GM12878 (cell line): ENCODE measurements around the gene MRC2. TPM values are rescaled to one million over a fixed set of nuclear protein-coding genes. Genes with fewer than 3 reads are reported as not detected.

Experiments used
- ATAC-seq: fragments of 200-7000 bp; cut with Tn5 transposase; 3 replicates; pipeline ENCODE4 v1.9.1; 2020; ENCODE audit warnings: mild to moderate bottlenecking, moderate library complexity
- BruUV-seq: library from RNA; stranded (reverse); fragments of 400-500 nt; replicated peaks from 2 replicates; lab custom pipeline; 2021; lab: Mats Ljungman, UMichigan
- CTCF ChIA-PET: fragments of 300-600 bp; sonication (Branson Sonifier 250); formaldehyde crosslinking; extraction: SDS; loops from one replicate; lab custom pipeline; 2021; ENCODE audit warnings: inconsistent platforms; lab: Yijun Ruan, JAX
- POLR2A ChIA-PET: fragments of 350-600 bp; formaldehyde crosslinking; extraction: SDS; loops from one replicate; lab custom pipeline; 2021; ENCODE audit warnings: inconsistent platforms; lab: Charles Lee
- RAD21 ChIA-PET: fragments of 300-600 bp; sonication (Branson Sonifier 250); formaldehyde crosslinking; loops from one replicate; lab custom pipeline; 2023; ENCODE audit warnings: antibody characterized with exemption; ENCODE audit not compliant: unreplicated experiment; lab: Charles Lee
- SMC1A ChIA-PET: fragments of 300-600 bp; sonication (Branson Sonifier 250); formaldehyde crosslinking; loops from one replicate; lab custom pipeline; 2023; ENCODE audit not compliant: unreplicated experiment, uncharacterized antibody; lab: Charles Lee
- DNase-seq: peaks from one replicate; pipeline ENCODE4 v3.0.0-alpha.2; 2011; ENCODE audit warnings: low read depth, low spot score
- FAIRE-seq: peaks from 3 replicates; lab custom pipeline; 2011; peaks lifted over from hg19 to GRCh38; lab: Jason Lieb, UNC
- H2AFZ ChIP-seq: 2 replicates; pipeline ENCODE4 v1.6.0; 2011; ENCODE audit warnings: low read depth, low read length, control low read depth; ENCODE audit not compliant: control insufficient read depth
- H3K27ac ChIP-seq: 2 replicates; pipeline ENCODE4 v1.5.1; 2011; ENCODE audit warnings: control low read depth; ENCODE audit not compliant: control insufficient read depth, insufficient read depth
- H3K27me3 ChIP-seq, 2 experiments: replicated peaks in 1 of 2; 2 replicates each; pipeline versions ENCODE4 v1.6.0 to v1.6.1; 2011; ENCODE audit warnings: low read length in 1 of 2; ENCODE audit not compliant: control insufficient read depth in 2 of 2, insufficient read depth in 2 of 2
- H3K36me3 ChIP-seq, 2 experiments: 2 replicates each; pipeline ENCODE4 v1.5.1; 2011; ENCODE audit warnings: low read length in 1 of 2; ENCODE audit not compliant: control insufficient read depth in 2 of 2, insufficient read depth in 2 of 2
- H3K4me1 ChIP-seq: 2 replicates; pipeline ENCODE4 v1.6.1; 2011; ENCODE audit warnings: mild to moderate bottlenecking, low read length, moderate library complexity, mixed read lengths; ENCODE audit not compliant: control insufficient read depth, insufficient read depth
- H3K4me2 ChIP-seq: 2 replicates; pipeline ENCODE4 v1.6.0; 2011; ENCODE audit warnings: control low read depth; ENCODE audit not compliant: control insufficient read depth, insufficient read depth
- H3K4me3 ChIP-seq: fragments of 200-600 bp; sonication (generic); 2 replicates; pipeline ENCODE4 v1.5.1; 2016
- H3K79me2 ChIP-seq: 2 replicates; pipeline ENCODE4 v1.6.0; 2011; ENCODE audit warnings: low read length; ENCODE audit not compliant: control insufficient read depth, insufficient read depth
- H3K9ac ChIP-seq: 2 replicates; pipeline ENCODE4 v1.8.0; 2011; ENCODE audit warnings: low read length, control low read depth, mixed read lengths; ENCODE audit not compliant: control insufficient read depth, insufficient read depth
- H3K9me3 ChIP-seq: replicated peaks from 3 replicates; pipeline ENCODE4 v1.5.1; 2011; ENCODE audit warnings: mild to moderate bottlenecking, low read length; ENCODE audit not compliant: control insufficient read depth, insufficient read depth
- H4K20me1 ChIP-seq: 2 replicates; pipeline ENCODE4 v1.6.0; 2011; ENCODE audit not compliant: control insufficient read depth, insufficient read depth
- BHLHE40 ChIP-seq, 2 experiments: fragments of 450-650 bp in 1 of 2; IDR thresholded peaks; 2 replicates each; pipeline ENCODE4 v1.6.1; 2011 to 2017; ENCODE audit warnings: low read depth in 2 of 2, borderline replicate concordance in 1 of 2, improper control_type of control experiment in 1 of 2, low read length in 1 of 2, mild to moderate bottlenecking in 1 of 2
- CBX5 ChIP-seq: sonication (generic); IDR thresholded peaks from 2 replicates; pipeline ENCODE4 v1.6.1; 2016; ENCODE audit warnings: low read depth, moderate library complexity, mild to moderate bottlenecking, inconsistent platforms
- EZH2 ChIP-seq: IDR thresholded peaks from 2 replicates; pipeline ENCODE4 v1.6.1; 2012; ENCODE audit warnings: low read depth, mild to moderate bottlenecking, control low read depth, inconsistent platforms, low read length, borderline replicate concordance; ENCODE audit not compliant: control insufficient read depth
- HDAC2 ChIP-seq: fragments of 200-600 bp; sonication (generic); IDR thresholded peaks from 2 replicates; pipeline ENCODE4 v1.6.1; 2017
- HDAC6 ChIP-seq: fragments of 200-600 bp; sonication (generic); IDR thresholded peaks from one replicate; pipeline ENCODE4 v1.8.0; 2017; ENCODE audit warnings: antibody characterized with exemption; ENCODE audit not compliant: unreplicated experiment
- KDM1A ChIP-seq: fragments of 200-600 bp; sonication (generic); IDR thresholded peaks from 2 replicates; pipeline ENCODE4 v1.6.1; 2016; ENCODE audit warnings: borderline replicate concordance
- MTA2 ChIP-seq: fragments of 450-650 bp; IDR thresholded peaks from 2 replicates; pipeline ENCODE4 v1.6.1; 2016; ENCODE audit warnings: low read depth, mild to moderate bottlenecking, moderate library complexity
- MYC ChIP-seq: IDR thresholded peaks from 2 replicates; pipeline ENCODE4 v1.6.1; 2011; ENCODE audit warnings: mild to moderate bottlenecking, low read length, moderate library complexity, inconsistent platforms; ENCODE audit not compliant: insufficient read depth, insufficient replicate concordance, insufficient read length, severe bottlenecking
- NR2F1 ChIP-seq: fragments of 450-650 bp; conservative IDR thresholded peaks from 2 replicates; pipeline ENCODE4 v1.6.1; 2017; ENCODE audit warnings: mild to moderate bottlenecking
- RCOR1 ChIP-seq: conservative IDR thresholded peaks from 2 replicates; pipeline ENCODE4 v1.6.1; 2012; ENCODE audit warnings: low read depth, low read length, improper control_type of control experiment
- SMAD5 ChIP-seq: IDR thresholded peaks from 2 replicates; pipeline ENCODE4 v1.6.1; 2016; ENCODE audit warnings: antibody characterized with exemption, low read depth
- TAF1 ChIP-seq: IDR thresholded peaks from 2 replicates; pipeline ENCODE4 v1.6.1; 2011; ENCODE audit warnings: mild to moderate bottlenecking, low read depth, low read length, borderline replicate concordance
- TCF7 ChIP-seq: IDR thresholded peaks from 2 replicates; pipeline ENCODE4 v1.6.1; 2014; ENCODE audit warnings: antibody characterized with exemption, borderline replicate concordance
- YBX1 ChIP-seq: fragments of 450-650 bp; IDR thresholded peaks from 2 replicates; pipeline ENCODE4 v1.6.1; 2016; ENCODE audit warnings: antibody characterized with exemption
- WGBS: methylation state at CpG from one replicate; pipeline ENCODE4 v1.1.6; 2016; ENCODE audit warnings: low lambda C conversion rate; ENCODE audit not compliant: insufficient replicate concordance, insufficient coverage; ENCODE audit errors: missing lambda C conversion rate; 5-methylcytosine and 5-hydroxymethylcytosine counted together
- in situ Hi-C: fragments of 300-500 bp; cut with MboI; formaldehyde crosslinking; loops from 9 replicates; pipeline ENCODE4 v1.14.3; 2018; ENCODE audit warnings: mixed read lengths
- intact Hi-C: fragments of 100-400 bp; cut with micrococcal nuclease; formaldehyde crosslinking; loops from one replicate; pipeline ENCODE4 v1.14.2; 2022; ENCODE audit not compliant: unreplicated experiment
- polyA plus RNA-seq, 11 experiments: library from polyadenylated mRNA; depleted of rRNA in 4 of 11; unstranded in 6 of 11; stranded (reverse) in 5 of 11; fragments of >200 nt; fragmentation: Nextera tagmentation in 4 of 11; fragmentation: Illumina TruSeq in 1 of 11; extraction: Ambion mirVana in 4 of 11; extraction: Trizol in 1 of 11; gene quantifications; 1 replicate in 1 of 11; 2 replicates in 10 of 11; pipeline versions ENCODE4 v1.2.1 to v1.2.3, GENCODE V29; 2011 to 2016; ENCODE audit warnings: inconsistent platforms in 2 of 11, missing spikeins in 2 of 11, low read depth in 1 of 11
- total RNA-seq, 4 experiments: library from RNA; depleted of rRNA in 3 of 4; stranded (reverse); fragments of >200 nt in 3 of 4; fragmentation: Illumina TruSeq in 1 of 4; extraction: Trizol in 1 of 4; gene quantifications; 2 replicates each; pipeline versions ENCODE4 v1.2.1 to v1.2.3, GENCODE V29; 2013 to 2021
- TF ChIP-seq, protein P1 (sequence below): IDR thresholded peaks from 2 replicates; pipeline ENCODE4 v1.6.1; 2011; ENCODE audit warnings: low read depth, low read length, improper control_type of control experiment, borderline replicate concordance

Gene MRC2
- total and polyA plus RNA-seq, 10 of the 15 experiments (the other 5 are each of a cell fraction or from before 2014, with no cell fraction given): 0.04 to 0.96 (median 0.30) TPM; not detected in 1

DNA sequence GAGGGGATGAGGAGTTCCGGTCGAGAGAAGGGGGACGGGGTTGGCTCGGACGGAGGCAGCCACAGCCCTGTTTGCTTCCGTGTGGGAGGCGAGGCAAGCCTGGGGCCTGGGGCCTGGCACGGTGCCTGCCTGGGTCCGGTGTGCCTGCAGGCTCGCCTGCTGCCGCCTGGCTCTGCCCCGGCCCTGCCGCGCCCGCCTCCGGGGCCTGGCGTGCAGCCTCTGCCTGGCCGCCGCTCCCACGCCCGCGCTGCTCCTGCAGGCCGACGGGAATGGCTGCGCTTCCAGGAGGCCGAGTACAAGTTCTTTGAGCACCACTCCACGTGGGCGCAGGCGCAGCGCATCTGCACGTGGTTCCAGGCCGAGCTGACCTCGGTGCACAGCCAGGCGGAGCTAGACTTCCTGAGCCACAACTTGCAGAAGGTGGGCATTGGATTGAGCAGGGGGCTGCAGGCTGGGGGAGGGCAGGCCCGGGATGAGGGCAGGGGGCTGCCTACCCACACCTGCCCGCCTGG is 53.1 kb downstream of the MRC2 start:
- FAIRE-seq (no peak), DNase-seq (no peak), ATAC-seq (no peak)
- CTCF ChIA-PET: no interaction called here
- intact Hi-C loops (no loop called here), in situ Hi-C loops (no loop called here)
- H3K9ac ChIP-seq: no peak overlapping the region
- no peaks in the 10 kb centered on the region for H3K27me3 ChIP-seq
- no peak overlapping the region for H2AFZ ChIP-seq
- H3K9me3 ChIP-seq: no peaks in the 10 kb centered on the region
- no peak overlapping the region for H3K27ac ChIP-seq
- H3K79me2 ChIP-seq: no peaks in the 10 kb centered on the region
- POLR2A ChIA-PET: no interaction called here
- no peak overlapping the region for H3K4me2 ChIP-seq
- H3K4me3 ChIP-seq: no peak overlapping the region
- no peaks in the 10 kb centered on the region for H3K4me1 ChIP-seq
- H3K36me3 ChIP-seq: no peaks in the 10 kb centered on the region
- BruUV-seq: no TSS peak
- WGBS: 91% methylated on average over 26 of the region's 36 CpGs
- SMC1A ChIA-PET: no interaction called here
- RAD21 ChIA-PET: no interaction called here
- no peaks in the 10 kb centered on the region for H4K20me1 ChIP-seq
- TF ChIP-seq KDM1A: no peak
- TF ChIP-seq HDAC2: no peak
- TF ChIP-seq NR2F1: no peak
- TF ChIP-seq MTA2: no peak
- TF ChIP-seq SMAD5: no peak

- CTCF ChIA-PET: interaction anchor here (1.0 kb wide), 1 partner anchor 8 kb away, joined by 5 read pairs; no protein-coding TSS in a partner anchor
- Histone ChIP-seq H3K4me3 (no peak overlapping the region), H2AFZ (no peak overlapping the region), H3K79me2 (no peaks in the 10 kb centered on the region), H3K27me3 (no peaks in the 10 kb centered on the region), H3K36me3 (no peaks in the 10 kb centered on the region), H4K20me1 (no peaks in the 10 kb centered on the region), H3K9me3 (no peaks in the 10 kb centered on the region), H3K27ac (no peak overlapping the region), H3K4me2 (no peak overlapping the region), H3K9ac (no peak overlapping the region), H3K4me1 (no peaks in the 10 kb centered on the region)
- 94% methylated on average over 17 of the region's 17 CpGs for WGBS
- in situ Hi-C loops (no loop called here), intact Hi-C loops (no loop called here)
- POLR2A ChIA-PET: interaction anchor here (0.5 kb wide), 1 partner anchor 35 kb away, joined by 4 read pairs; no protein-coding TSS in a partner anchor
- no TSS peak for BruUV-seq
- DNase-seq (no peak), ATAC-seq (no peak), FAIRE-seq (no peak)
- RAD21 ChIA-PET: no interaction called here
- SMC1A ChIA-PET: no interaction called here
- TF ChIP-seq MYC: no peak
- no peak for TF ChIP-seq HDAC6
- TF ChIP-seq EZH2: no peak
- no peak for TF ChIP-seq TCF7
- TF ChIP-seq BHLHE40 (IDR thresholded peaks at IDR 0.05; ENCODE audit: borderline replicate concordance in 1 of 2, low read depth in 2 of 2, low read length in 1 of 2): no peak
- no peak for TF ChIP-seq TAF1
- no peak for TF ChIP-seq RCOR1
- TF ChIP-seq CBX5: no peak
- no peak for TF ChIP-seq YBX1
- TF ChIP-seq, protein P1, sequence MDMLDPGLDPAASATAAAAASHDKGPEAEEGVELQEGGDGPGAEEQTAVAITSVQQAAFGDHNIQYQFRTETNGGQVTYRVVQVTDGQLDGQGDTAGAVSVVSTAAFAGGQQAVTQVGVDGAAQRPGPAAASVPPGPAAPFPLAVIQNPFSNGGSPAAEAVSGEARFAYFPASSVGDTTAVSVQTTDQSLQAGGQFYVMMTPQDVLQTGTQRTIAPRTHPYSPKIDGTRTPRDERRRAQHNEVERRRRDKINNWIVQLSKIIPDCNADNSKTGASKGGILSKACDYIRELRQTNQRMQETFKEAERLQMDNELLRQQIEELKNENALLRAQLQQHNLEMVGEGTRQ: no peak
Observed at GRCh38 chr17:62681061-62681938, 53.8 kb downstream of the MRC2 start.
